ENCODE measurements around the gene PIK3CB.
"Not testable (repeated sequence)": the region's sequence is repeated elsewhere in the genome, so short reads cannot be mapped to it uniquely, and the experiment has no call there.

The PIK3CB gene

DNA sequence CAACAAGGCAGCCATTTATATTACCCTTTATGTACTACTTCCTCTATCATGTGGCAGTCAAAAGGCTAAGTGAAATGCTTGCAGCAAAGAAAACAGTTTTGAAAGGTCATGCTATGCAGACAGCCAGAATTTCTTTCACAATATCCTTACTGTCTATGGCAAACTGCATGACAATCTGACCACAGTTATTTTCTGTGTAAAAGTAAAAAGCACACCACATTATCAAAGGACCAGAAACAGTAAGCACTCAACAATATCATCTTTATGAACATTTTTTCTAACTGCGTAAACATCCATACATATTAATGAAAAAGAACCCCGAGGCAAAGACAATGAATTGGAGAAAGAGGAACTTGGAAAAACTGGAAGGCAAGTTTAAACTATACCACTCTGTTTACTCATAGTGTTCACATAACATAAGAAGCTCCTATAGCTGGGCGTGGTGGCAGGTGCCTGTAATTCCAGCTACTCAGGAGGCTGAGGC is 47.9 kb downstream of the PIK3CB start:
- H3K9me3 ChIP-seq (ENCODE audit: low read length): no peaks in the 10 kb centered on the region
- no peak overlapping the region for H3K27ac ChIP-seq (ENCODE audit: low read depth, low read length, poor library complexity, severe bottlenecking)
- no peaks in the 10 kb centered on the region for H3F3A ChIP-seq (ENCODE audit: insufficient read depth, low read length)
- no peaks in the 10 kb centered on the region for H3K27me3 ChIP-seq (ENCODE audit: insufficient read depth, low read length)
- H2AFZ ChIP-seq (ENCODE audit: low read length): no peak overlapping the region
- H3K9me2 ChIP-seq (ENCODE audit: low read depth, low read length): no peaks in the 10 kb centered on the region
- H3K4me1 ChIP-seq (ENCODE audit: insufficient read depth, low read length, severe bottlenecking): no peaks in the 10 kb centered on the region
- H3K79me2 ChIP-seq (ENCODE audit: insufficient read depth, low read length): no peaks in the 10 kb centered on the region
- H3K4me3 ChIP-seq (ENCODE audit: low read depth, low read length, poor library complexity, severe bottlenecking): no peak overlapping the region
- H3K9ac ChIP-seq (ENCODE audit: low read length): no peak overlapping the region
- TF ChIP-seq EZH2 (IDR thresholded peaks at IDR 0.05; ENCODE audit: borderline replicate concordance, low read length): no peak
- TF ChIP-seq, protein P1, sequence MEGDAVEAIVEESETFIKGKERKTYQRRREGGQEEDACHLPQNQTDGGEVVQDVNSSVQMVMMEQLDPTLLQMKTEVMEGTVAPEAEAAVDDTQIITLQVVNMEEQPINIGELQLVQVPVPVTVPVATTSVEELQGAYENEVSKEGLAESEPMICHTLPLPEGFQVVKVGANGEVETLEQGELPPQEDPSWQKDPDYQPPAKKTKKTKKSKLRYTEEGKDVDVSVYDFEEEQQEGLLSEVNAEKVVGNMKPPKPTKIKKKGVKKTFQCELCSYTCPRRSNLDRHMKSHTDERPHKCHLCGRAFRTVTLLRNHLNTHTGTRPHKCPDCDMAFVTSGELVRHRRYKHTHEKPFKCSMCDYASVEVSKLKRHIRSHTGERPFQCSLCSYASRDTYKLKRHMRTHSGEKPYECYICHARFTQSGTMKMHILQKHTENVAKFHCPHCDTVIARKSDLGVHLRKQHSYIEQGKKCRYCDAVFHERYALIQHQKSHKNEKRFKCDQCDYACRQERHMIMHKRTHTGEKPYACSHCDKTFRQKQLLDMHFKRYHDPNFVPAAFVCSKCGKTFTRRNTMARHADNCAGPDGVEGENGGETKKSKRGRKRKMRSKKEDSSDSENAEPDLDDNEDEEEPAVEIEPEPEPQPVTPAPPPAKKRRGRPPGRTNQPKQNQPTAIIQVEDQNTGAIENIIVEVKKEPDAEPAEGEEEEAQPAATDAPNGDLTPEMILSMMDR (IDR thresholded peaks at IDR 0.05; ENCODE audit: low read length): no peak
- no peak overlapping the region for H3K4me2 ChIP-seq (ENCODE audit: low read length)
- no peaks in the 10 kb centered on the region for H4K20me1 ChIP-seq (ENCODE audit: insufficient read depth, low read length)
- H3K36me3 ChIP-seq (ENCODE audit: insufficient read depth, low read length): peaks cover 8% of the 10 kb centered on the region

DNA sequence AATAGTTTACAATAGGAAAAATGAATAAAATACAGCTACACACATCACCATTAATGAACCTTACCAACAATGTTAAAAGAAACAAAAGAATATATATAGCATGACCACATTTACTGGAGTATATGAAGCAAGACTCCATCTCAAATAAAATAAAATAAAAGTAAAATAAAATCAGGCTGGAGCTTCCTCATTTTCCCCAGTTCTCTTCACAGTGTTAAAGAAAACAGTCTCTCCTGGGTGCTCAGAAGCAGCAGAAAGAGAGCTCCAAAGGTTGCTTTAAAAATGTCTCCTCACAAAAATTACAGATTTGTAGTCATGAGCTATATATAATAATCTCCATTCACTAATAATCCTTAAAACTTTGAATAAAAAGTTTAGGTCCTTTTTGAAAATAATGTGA is 48.8 kb downstream of the PIK3CB start:
- Histone ChIP-seq H3K4me1 (ENCODE audit: insufficient read depth, low read length, severe bottlenecking) (no peaks in the 10 kb centered on the region), H3K27ac (ENCODE audit: low read depth, low read length, poor library complexity, severe bottlenecking) (no peak overlapping the region), H3K4me3 (ENCODE audit: low read depth, low read length, poor library complexity, severe bottlenecking) (no peak overlapping the region), H3K9ac (ENCODE audit: low read length) (no peak overlapping the region), H3F3A (ENCODE audit: insufficient read depth, low read length) (no peaks in the 10 kb centered on the region), H3K27me3 (ENCODE audit: insufficient read depth, low read length) (no peaks in the 10 kb centered on the region), H2AFZ (ENCODE audit: low read length) (no peak overlapping the region), H3K79me2 (ENCODE audit: insufficient read depth, low read length) (no peaks in the 10 kb centered on the region), H3K9me3 (ENCODE audit: low read length) (no peaks in the 10 kb centered on the region), H3K9me2 (ENCODE audit: low read depth, low read length) (no peaks in the 10 kb centered on the region), H4K20me1 (ENCODE audit: insufficient read depth, low read length) (no peaks in the 10 kb centered on the region), H3K36me3 (ENCODE audit: insufficient read depth, low read length) (peaks cover 8% of the 10 kb centered on the region), H3K4me2 (ENCODE audit: low read length) (no peak overlapping the region)
- TF ChIP-seq, protein P1 (IDR thresholded peaks at IDR 0.05; ENCODE audit: low read length): no peak
- TF ChIP-seq EZH2 (IDR thresholded peaks at IDR 0.05; ENCODE audit: borderline replicate concordance, low read length): no peak

DNA sequence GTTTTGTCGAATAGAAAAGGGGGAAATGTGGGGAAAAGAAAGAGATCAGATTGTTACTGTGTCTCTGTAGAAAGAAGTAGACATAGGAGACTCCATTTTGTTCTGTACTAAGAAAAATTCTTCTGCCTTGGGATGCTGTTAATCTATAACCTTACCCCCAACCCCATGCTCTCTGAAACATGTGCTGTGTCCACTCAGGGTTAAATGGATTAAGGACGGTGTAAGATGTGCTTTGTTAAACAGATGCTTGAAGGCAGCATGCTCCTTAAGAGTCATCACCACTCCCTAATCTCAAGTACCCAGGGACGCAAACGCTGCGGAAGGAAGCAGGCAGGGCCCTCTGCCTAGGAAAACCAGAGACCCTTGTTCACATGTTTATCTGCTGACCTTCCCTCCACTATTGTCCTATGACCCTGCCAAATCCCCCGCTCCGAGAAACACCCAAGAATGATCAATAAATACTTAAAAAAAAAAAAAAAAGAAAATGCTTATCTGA is 49.3 kb downstream of the PIK3CB start:
- H3K9me2 ChIP-seq (ENCODE audit: low read depth, low read length); H3K27ac ChIP-seq (ENCODE audit: low read depth, low read length, poor library complexity, severe bottlenecking); H3K4me3 ChIP-seq (ENCODE audit: low read depth, low read length, poor library complexity, severe bottlenecking); H3K27me3 ChIP-seq (ENCODE audit: insufficient read depth, low read length); H2AFZ ChIP-seq (ENCODE audit: low read length); H3K9ac ChIP-seq (ENCODE audit: low read length); H3K4me1 ChIP-seq (ENCODE audit: insufficient read depth, low read length, severe bottlenecking); H3K79me2 ChIP-seq (ENCODE audit: insufficient read depth, low read length); H3K36me3 ChIP-seq (ENCODE audit: insufficient read depth, low read length); H4K20me1 ChIP-seq (ENCODE audit: insufficient read depth, low read length); H3K9me3 ChIP-seq (ENCODE audit: low read length); H3F3A ChIP-seq (ENCODE audit: insufficient read depth, low read length); H3K4me2 ChIP-seq (ENCODE audit: low read length): not testable (repeated sequence)

DNA sequence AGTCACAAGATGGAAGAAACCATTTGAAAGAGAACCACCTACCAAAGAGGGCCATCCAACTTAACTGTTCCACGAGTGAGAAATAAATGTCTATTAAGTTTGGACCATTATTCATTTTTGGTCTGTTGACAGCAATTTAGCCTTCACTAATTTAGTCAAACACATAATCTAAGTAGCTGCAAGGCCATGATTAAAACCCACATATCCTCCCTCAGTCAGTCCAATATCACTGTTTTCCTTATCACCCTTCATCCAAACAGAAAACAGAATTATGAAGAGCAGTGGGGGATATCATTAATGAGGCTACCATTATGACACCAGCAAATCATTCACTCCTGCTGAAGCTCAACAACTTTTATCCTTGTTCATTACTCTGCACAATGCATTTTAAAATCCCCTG is 52.0 kb downstream of the PIK3CB start:
- H3K36me3 ChIP-seq (ENCODE audit: insufficient read depth, low read length): no peaks in the 10 kb centered on the region
- no peaks in the 10 kb centered on the region for H3F3A ChIP-seq (ENCODE audit: insufficient read depth, low read length)
- H2AFZ ChIP-seq (ENCODE audit: low read length): no peak overlapping the region
- TF ChIP-seq EZH2 (IDR thresholded peaks at IDR 0.05; ENCODE audit: borderline replicate concordance, low read length): no peak
- TF ChIP-seq, protein P1 (IDR thresholded peaks at IDR 0.05; ENCODE audit: low read length): no peak
- no peak overlapping the region for H3K27ac ChIP-seq (ENCODE audit: low read depth, low read length, poor library complexity, severe bottlenecking)
- no peak overlapping the region for H3K9ac ChIP-seq (ENCODE audit: low read length)
- no peak overlapping the region for H3K4me3 ChIP-seq (ENCODE audit: low read depth, low read length, poor library complexity, severe bottlenecking)
- H3K27me3 ChIP-seq (ENCODE audit: insufficient read depth, low read length): no peaks in the 10 kb centered on the region
- H3K79me2 ChIP-seq (ENCODE audit: insufficient read depth, low read length): no peaks in the 10 kb centered on the region
- no peaks in the 10 kb centered on the region for H3K9me3 ChIP-seq (ENCODE audit: low read length)
- H3K9me2 ChIP-seq (ENCODE audit: low read depth, low read length): no peaks in the 10 kb centered on the region
- H4K20me1 ChIP-seq (ENCODE audit: insufficient read depth, low read length): no peaks in the 10 kb centered on the region
- no peak overlapping the region for H3K4me2 ChIP-seq (ENCODE audit: low read length)
- H3K4me1 ChIP-seq (ENCODE audit: insufficient read depth, low read length, severe bottlenecking): no peaks in the 10 kb centered on the region

Measured in OCI-LY1 (cell line).